ENCODE results near the gene KRTCAP2. TPM values are rescaled to one million over a fixed set of nuclear protein-coding genes. Genes with fewer than 3 reads are reported as not detected.
"Not testable (repeated sequence)": the region's sequence is repeated elsewhere in the genome, so short reads cannot be mapped to it uniquely, and the experiment has no call there.

KRTCAP2 gene
- 78.9 TPM for polyA plus RNA-seq (ENCODE audit: insufficient read length)

- DNase-seq = peak; percentile 94
Observed at GRCh38 chr1:155172732-155173477, at the start of gene KRTCAP2. Gene KRTCAP2, minus strand, starts transcription at chr1:155173304. Its CDS starts 80 bp downstream, at chr1:155173224.

GRCh38 chr1:155220211-155220965 is 47.3 kb upstream of the KRTCAP2 start:
- DNase-seq = not testable (repeated sequence)

- DNase-seq = no peak
Observed at GRCh38 chr1:155219592-155220031, 46.5 kb upstream of the KRTCAP2 start.

- no peak for DNase-seq
Observed at GRCh38 chr1:155218854-155219591, 45.9 kb upstream of the KRTCAP2 start.

- DNase-seq = not testable (repeated sequence)
Observed at GRCh38 chr1:155214702-155215101, 41.6 kb upstream of the KRTCAP2 start.

GRCh38 chr1:155212051-155212440 is 38.9 kb upstream of the KRTCAP2 start:
- not testable (repeated sequence) for DNase-seq

GRCh38 chr1:155211381-155212050 is 38.4 kb upstream of the KRTCAP2 start:
- DNase-seq = peak; percentile 83

GRCh38 chr1:155210314-155211104 is 37.4 kb upstream of the KRTCAP2 start:
- no peak for DNase-seq

GRCh38 chr1:155209312-155209721 is 36.2 kb upstream of the KRTCAP2 start:
- no peak for DNase-seq

- peak; percentile 95 for DNase-seq
Observed at GRCh38 chr1:155208541-155209311, 35.6 kb upstream of the KRTCAP2 start, which contains the start of gene MTX1. Gene MTX1, plus strand, starts transcription at chr1:155208695. Its CDS starts 110 bp downstream, at chr1:155208805.

- peak; percentile 75 for DNase-seq
Observed at GRCh38 chr1:155207806-155208540, 34.9 kb upstream of the KRTCAP2 start, which contains the start of gene THBS3. Gene THBS3, minus strand, starts transcription at chr1:155207897. Its CDS starts 21 bp downstream, at chr1:155207876.

- DNase-seq = peak; percentile 84
Observed at GRCh38 chr1:155206891-155207805, 34.0 kb upstream of the KRTCAP2 start.

- DNase-seq = no peak
Observed at GRCh38 chr1:155205969-155206593, 33.0 kb upstream of the KRTCAP2 start.

- DNase-seq = no peak
Observed at GRCh38 chr1:155205035-155205434, 31.9 kb upstream of the KRTCAP2 start.

GRCh38 chr1:155202731-155203515 is 29.8 kb upstream of the KRTCAP2 start:
- DNase-seq = no peak

- no peak for DNase-seq
Observed at GRCh38 chr1:155202198-155202597, 29.1 kb upstream of the KRTCAP2 start.

GRCh38 chr1:155200920-155201319 is 27.8 kb upstream of the KRTCAP2 start:
- DNase-seq = no peak
